ENCODE data around the gene RTL5. TPM values are rescaled to one million over a fixed set of nuclear protein-coding genes. Genes with fewer than 3 reads are reported as not detected.

Gene RTL5
- total RNA-seq, 1 experiment from 2014 or later = not detected

- no peaks in the 10 kb centered on the region for H4K20me1 ChIP-seq (ENCODE audit: insufficient read depth)
- POLR2A ChIA-PET (ENCODE audit: unreplicated experiment) = no interaction called here
- H3K79me2 ChIP-seq (ENCODE audit: low read depth) = no peaks in the 10 kb centered on the region
- H3K4me3 ChIP-seq = no peak overlapping the region
- H3K36me3 ChIP-seq (ENCODE audit: low read depth) = no peaks in the 10 kb centered on the region
- H3K9me3 ChIP-seq (ENCODE audit: insufficient read depth, low read depth) = no peaks in the 10 kb centered on the region
- H3K9me2 ChIP-seq (ENCODE audit: insufficient read depth) = no peaks in the 10 kb centered on the region
- no peak overlapping the region for H2AFZ ChIP-seq
- H3K4me2 ChIP-seq = no peak overlapping the region
- no peak overlapping the region for H3K27ac ChIP-seq
- TF ChIP-seq CTCF (conservative IDR thresholded peaks at IDR 0.05) (no peak), EZH2 (IDR thresholded peaks at IDR 0.05; ENCODE audit: low read depth) (no peak)
- BruUV-seq (replicated peaks) = no TSS peak
- peaks cover 36% of the 10 kb centered on the region for H3K27me3 ChIP-seq (ENCODE audit: insufficient read depth, low read depth)
- no peak for DNase-seq
- no peaks in the 10 kb centered on the region for H3F3A ChIP-seq (ENCODE audit: insufficient read depth, low read depth)
- intact Hi-C loops (cut with micrococcal nuclease; ENCODE audit: unreplicated experiment) = no loop called here
- CTCF ChIA-PET = no interaction called here
- H3K4me1 ChIP-seq (replicated peaks; ENCODE audit: insufficient read depth) = no peaks in the 10 kb centered on the region
Measured at GRCh38 chrX:72114306-72114705, 17.4 kb downstream of the RTL5 start.

- no peaks in the 10 kb centered on the region for H3K4me1 ChIP-seq (replicated peaks; ENCODE audit: insufficient read depth)
- H3K4me2 ChIP-seq = no peak overlapping the region
- DNase-seq = no peak
- peaks cover 44% of the 10 kb centered on the region for H3K27me3 ChIP-seq (ENCODE audit: insufficient read depth, low read depth)
- intact Hi-C loops (cut with micrococcal nuclease; ENCODE audit: unreplicated experiment) = no loop called here
- H2AFZ ChIP-seq = no peak overlapping the region
- no peaks in the 10 kb centered on the region for H3K79me2 ChIP-seq (ENCODE audit: low read depth)
- no peak overlapping the region for H3K4me3 ChIP-seq
- no TSS peak for BruUV-seq (replicated peaks)
- no peaks in the 10 kb centered on the region for H3F3A ChIP-seq (ENCODE audit: insufficient read depth, low read depth)
- no peak overlapping the region for H3K27ac ChIP-seq
- CTCF ChIA-PET = no interaction called here
- TF ChIP-seq EZH2 (IDR thresholded peaks at IDR 0.05; ENCODE audit: low read depth) = no peak
- no peak for TF ChIP-seq CTCF (conservative IDR thresholded peaks at IDR 0.05)
- no peaks in the 10 kb centered on the region for H3K36me3 ChIP-seq (ENCODE audit: low read depth)
- POLR2A ChIA-PET (ENCODE audit: unreplicated experiment) = no interaction called here
- H3K9me2 ChIP-seq (ENCODE audit: insufficient read depth) = no peaks in the 10 kb centered on the region
- H4K20me1 ChIP-seq (ENCODE audit: insufficient read depth) = no peaks in the 10 kb centered on the region
- no peaks in the 10 kb centered on the region for H3K9me3 ChIP-seq (ENCODE audit: insufficient read depth, low read depth)
Measured at GRCh38 chrX:72113461-72113860, 18.3 kb downstream of the RTL5 start.

- Histone ChIP-seq H3K9me3 (ENCODE audit: insufficient read depth, low read depth) (no peaks in the 10 kb centered on the region), H3K27ac (no peak overlapping the region), H3K4me3 (no peak overlapping the region), H3F3A (ENCODE audit: insufficient read depth, low read depth) (no peaks in the 10 kb centered on the region), H3K4me2 (no peak overlapping the region), H2AFZ (no peak overlapping the region), H3K9me2 (ENCODE audit: insufficient read depth) (no peaks in the 10 kb centered on the region), H3K4me1 (replicated peaks; ENCODE audit: insufficient read depth) (no peaks in the 10 kb centered on the region), H3K27me3 (ENCODE audit: insufficient read depth, low read depth) (peaks cover 48% of the 10 kb centered on the region), H4K20me1 (ENCODE audit: insufficient read depth) (no peaks in the 10 kb centered on the region), H3K36me3 (ENCODE audit: low read depth) (no peaks in the 10 kb centered on the region), H3K79me2 (ENCODE audit: low read depth) (no peaks in the 10 kb centered on the region)
- POLR2A ChIA-PET (ENCODE audit: unreplicated experiment) = no interaction called here
- CTCF ChIA-PET = no interaction called here
- no peak for DNase-seq
- TF ChIP-seq EZH2 (IDR thresholded peaks at IDR 0.05; ENCODE audit: low read depth) = no peak
- TF ChIP-seq CTCF (conservative IDR thresholded peaks at IDR 0.05) = no peak
- intact Hi-C loops (cut with micrococcal nuclease; ENCODE audit: unreplicated experiment) = no loop called here
- BruUV-seq (replicated peaks) = no TSS peak
Measured at GRCh38 chrX:72110876-72111708, 20.6 kb downstream of the RTL5 start.

Data from PC-9 (cell line).